K562 (cell line): ENCODE measurements around the gene ODR4.

Source experiments
- ATF7 ChIP-seq: fragments of 450-650 bp; IDR thresholded peaks from 2 replicates; pipeline ENCODE4 v1.7.1; 2014; ENCODE audit warnings: mild to moderate bottlenecking, moderate library complexity
- BRD9 ChIP-seq: fragments of 450-650 bp; IDR thresholded peaks from 2 replicates; pipeline ENCODE4 v1.6.1; 2018; ENCODE audit warnings: low read depth; ENCODE audit not compliant: partially characterized antibody
- MAX ChIP-seq: sonication (generic); formaldehyde crosslinking; IDR thresholded peaks from 2 replicates; pipeline ENCODE4 v1.9.0; 2022; ENCODE audit warnings: mild to moderate bottlenecking, missing genetic modification reagents
- POLR2AphosphoS2 ChIP-seq: IDR thresholded peaks from 2 replicates; pipeline ENCODE4 v1.6.1; 2012; ENCODE audit warnings: low read length, improper control_type of control experiment

- TF ChIP-seq POLR2AphosphoS2 (no peak), ATF7 (no peak), BRD9 (no peak), MAX (CRISPR knock-in tag) (no peak)
Measured at GRCh38 chr1:186403632-186404031, 28.0 kb downstream of the ODR4 start.
